NCI-H82 treated with DMSO at 0.1 percent for 48 hours (cell line): ENCODE data around the gene RNF227.
A peak's percentile ranks its signal among the peaks of the same experiment; 100 is the strongest.
"Not testable (repeated sequence)": the region's sequence is repeated elsewhere in the genome, so short reads cannot be mapped to it uniquely, and the experiment has no call there.

Experiments used
- DNase-seq: peaks from one replicate; lab custom pipeline; 2025; ENCODE audit not compliant: unreplicated experiment; lab: John Stamatoyannopoulos, UW

RNF227 gene

DNA sequence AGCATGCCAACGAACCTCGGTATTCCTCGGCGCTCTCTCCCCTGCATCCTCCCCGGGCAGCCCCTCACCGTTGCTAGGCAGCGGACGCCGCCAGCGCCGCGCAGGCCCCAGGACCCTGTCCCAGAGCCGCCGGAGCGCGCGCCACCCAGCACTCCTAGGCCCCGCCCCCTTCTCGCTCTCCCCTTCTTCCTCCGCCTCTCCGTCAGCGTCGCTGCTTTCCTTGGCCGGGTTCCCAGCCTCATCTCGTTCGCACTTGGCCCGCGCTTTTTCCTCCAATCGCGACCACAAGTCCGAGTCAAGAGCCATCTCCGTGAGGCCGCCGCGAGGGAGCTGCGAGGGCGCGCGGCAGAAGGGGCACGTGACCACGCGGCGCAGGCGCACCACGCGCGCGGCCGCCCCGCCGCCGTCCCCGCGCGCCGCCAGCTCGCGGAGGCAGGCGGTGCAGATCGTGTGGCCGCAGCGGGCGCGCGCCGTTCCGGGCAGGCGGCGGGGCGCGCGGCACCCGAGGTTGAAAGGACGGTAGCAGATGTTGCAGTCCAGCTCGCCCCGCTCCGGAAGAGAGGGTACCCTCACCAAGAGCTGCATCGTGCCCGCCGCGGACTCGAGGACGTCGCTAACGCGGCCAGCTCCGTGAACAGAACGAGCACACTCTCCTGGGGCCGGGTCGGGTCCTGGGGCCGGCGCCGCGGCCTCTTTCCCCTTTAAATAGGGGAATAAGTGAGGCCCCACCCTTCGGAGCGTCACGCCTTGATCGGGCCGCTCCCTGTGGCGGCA, at the start of gene RNF227:
Gene RNF227 (minus strand): TSS at position 679 of the 774 bp plus-strand sequence. CDS start 94 bp downstream, at position 585.
- peak; percentile 86 for DNase-seq

DNA sequence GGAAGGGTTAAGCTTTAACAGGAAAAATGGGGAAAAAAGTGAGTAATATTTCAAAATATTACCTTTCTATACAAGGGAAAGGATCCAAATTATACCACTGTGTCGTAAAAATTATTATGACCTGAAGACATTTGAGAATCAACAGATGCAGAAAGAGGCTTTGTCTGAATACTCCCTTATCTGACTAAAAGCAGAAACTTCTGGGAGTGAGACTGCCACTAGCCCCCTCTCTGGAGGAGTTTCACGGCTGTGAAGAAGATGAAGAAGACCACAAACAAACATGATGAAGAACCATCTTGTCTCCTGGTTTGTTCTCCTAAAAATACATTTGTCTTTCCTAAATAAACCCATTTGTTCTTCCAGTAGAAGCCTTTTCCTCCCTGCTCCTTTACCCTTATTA, 45.3 kb upstream of the RNF227 start:
- DNase-seq, result no peak

DNA sequence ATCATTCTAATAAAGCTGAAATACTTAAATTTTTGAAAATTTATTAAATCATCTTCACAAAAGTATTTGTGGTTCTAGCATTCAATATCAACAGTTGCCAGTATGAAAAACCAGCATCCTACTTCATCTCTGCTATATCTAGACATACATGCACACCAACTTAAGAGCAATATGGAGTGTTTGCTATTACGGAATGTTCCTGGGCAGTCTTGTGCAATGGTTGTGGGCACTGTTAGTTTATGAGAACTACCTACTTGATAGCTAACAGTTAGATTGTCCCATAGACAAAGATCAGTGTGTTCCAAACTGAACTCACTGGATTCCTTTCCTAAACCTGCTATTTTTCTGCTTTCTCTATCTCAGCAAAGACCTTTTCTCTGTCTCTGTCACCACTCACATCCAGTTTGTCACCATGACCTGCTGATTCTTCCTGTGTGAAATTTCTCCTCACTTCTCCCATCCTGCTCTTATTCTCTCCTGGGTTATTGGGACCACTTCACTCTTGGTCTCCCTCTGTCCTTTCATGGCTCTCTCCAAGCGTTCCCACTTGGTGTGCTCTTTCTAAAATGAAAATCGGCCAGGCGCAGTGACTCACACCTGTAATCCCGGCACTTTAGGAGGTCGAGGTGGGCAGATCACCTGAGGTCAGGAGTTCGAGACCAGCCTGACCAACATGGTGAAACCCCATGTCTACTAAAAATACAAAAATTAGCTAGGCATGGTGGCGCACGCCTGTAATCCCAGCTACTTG, 43.6 kb upstream of the RNF227 start:
- no peak for DNase-seq

DNA sequence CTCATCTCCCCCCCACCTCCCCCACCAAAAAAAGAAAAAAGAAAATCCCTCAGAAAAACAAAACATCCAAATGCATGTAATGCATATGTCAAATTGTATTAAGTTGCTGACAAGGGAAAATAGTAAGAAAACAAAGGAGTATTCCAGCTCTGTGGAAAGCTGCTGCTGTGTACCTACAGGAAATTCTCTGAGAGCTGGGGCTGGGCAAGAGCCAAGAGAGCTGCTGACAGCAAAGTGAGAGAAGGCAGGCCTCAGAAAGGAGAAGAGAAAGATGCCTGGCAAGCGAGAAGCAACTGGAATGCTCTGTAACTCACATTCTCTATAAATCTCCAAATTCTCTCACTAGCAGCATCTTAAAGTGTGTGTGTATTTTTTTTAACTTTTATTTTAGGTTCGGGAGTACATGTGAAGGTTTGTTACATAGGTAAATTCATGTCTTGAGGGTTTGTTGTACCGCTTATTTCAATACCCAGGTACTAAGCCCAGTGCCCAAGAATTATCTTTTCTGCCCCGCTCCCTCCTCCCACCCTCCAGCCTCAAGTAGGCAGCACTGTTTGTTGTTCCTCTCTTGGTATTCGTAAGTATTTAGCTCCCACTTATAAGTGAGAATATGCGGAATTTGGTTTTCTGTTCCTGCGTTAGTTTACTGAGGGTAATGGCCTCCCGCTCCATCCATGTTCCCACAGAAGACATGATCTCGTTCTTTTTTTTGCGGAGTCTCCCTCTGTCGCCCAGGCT, 40.3 kb upstream of the RNF227 start:
- DNase-seq, result no peak

DNA sequence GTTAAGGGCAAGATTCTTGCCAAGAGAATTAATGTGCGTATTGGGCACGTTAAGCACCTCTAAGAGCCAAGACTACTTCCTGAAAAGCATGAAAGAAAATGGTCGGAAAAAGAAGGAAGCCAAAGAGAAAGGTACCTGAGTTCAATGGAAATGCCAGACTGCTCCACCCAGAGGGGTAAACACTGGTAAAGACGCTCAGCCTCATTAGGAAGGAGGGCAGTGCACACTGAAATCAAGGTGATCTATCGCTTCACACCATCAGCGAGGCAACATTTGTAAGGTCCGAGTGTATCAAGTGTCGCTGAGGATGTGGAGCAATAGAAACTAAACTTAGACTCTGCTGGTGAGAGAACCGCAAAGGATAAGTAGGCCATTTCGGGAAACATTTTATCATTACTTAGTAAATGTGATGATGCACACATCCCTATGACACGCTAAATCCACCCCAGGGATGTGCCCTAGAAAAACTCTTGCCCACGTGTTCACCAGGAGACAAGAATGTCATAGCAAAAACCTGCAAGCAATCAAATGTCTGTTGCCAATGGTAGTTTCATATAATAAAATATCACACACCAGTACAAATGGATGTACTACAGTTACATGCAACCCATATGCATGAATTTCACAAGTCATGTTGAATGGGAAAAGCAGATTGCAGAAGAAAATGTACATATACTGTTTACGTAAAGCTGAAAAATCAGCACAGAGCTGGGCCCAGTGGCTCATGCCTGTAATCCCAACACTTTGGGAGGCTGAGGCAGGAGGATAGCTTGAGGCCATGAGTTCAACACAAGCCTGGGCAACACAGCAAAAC, 39.5 kb upstream of the RNF227 start:
- no peak for DNase-seq

DNA sequence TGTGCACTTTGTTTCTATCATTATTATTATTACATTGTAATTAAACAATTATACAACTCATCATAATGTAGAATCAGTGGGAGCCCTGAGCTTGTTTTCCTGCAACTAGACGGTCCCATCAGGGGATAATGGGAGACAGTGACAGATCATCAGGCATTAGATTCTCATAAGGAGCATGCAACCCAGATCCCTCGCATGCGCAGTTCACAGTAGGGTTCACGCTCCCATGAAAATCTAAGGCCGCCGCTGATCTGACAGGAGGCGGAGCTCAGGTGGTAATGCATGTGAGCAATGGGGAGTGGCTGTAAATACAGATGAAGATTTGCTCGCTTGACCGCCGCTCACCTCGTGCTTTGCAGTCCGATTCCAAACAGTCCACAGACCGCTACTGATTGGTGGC, 37.2 kb upstream of the RNF227 start:
- not testable (repeated sequence) for DNase-seq

DNA sequence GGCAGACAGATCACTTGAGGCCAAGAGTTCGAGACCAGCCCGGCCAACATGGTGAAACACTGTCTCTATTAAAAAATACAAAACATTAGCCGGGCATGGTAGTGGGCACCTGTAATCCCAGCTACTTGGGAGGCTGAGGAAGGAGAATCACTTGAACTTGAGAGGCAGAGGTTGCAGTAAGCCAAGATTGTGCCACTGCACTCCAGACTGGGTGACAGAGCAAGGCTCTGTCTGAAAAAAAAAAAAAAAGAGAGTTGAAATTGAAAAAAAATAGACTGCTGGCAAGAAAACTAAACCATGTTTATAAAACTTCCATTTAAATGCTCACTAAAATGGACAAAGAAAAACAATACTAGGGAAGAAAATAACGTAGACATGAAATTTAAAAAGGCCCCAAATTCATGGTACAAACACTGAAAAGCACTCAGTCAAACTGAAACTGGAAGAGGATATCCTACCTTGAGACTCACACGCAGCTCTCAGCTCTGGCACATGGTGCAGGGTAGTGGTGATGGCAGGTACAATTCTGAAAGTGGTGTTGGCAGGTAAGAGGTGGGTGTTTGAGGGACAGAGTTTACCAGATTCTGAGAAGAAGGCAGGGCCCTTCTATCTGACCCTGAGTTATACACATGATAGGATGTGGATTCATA, 35.2 kb upstream of the RNF227 start:
- DNase-seq, result no peak

DNA sequence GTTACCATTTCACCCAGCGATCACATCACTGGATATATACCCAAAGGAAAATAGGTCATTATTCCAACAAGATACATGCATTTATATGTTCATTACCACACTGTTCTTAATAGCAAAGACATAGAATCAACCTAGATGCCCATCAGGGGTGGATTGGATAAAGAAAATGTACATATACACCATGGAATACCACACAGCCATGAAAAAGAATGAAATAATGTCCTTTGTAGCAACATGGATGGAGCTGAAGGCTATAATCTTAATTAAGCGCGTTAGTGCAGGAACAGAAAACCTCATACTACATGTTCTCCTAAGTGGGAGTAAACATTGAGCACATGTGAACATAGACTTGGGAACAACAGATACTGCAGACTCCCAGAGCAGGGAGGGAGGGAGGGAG, 34.5 kb upstream of the RNF227 start:
- DNase-seq, result no peak

DNA sequence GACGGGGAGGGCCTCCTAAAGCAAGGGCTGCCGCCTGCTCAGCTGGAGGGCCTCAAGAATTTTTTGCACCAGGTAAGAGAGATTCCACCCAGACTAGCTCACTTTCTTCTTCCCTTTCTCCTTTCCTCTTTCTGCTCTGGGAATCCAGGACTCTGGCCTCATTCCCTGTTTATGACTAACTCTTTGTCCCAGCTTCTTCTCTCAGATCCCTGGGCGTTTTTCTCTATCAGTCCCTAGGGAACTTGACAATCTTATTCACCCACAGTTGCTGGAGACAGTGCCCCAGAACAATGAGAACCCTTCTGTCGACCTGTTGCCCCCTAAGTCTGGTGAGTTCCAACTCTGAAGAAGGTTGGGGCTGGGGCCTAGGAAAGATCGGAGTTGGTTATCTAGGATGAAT, 31.6 kb upstream of the RNF227 start:
- no peak for DNase-seq

DNA sequence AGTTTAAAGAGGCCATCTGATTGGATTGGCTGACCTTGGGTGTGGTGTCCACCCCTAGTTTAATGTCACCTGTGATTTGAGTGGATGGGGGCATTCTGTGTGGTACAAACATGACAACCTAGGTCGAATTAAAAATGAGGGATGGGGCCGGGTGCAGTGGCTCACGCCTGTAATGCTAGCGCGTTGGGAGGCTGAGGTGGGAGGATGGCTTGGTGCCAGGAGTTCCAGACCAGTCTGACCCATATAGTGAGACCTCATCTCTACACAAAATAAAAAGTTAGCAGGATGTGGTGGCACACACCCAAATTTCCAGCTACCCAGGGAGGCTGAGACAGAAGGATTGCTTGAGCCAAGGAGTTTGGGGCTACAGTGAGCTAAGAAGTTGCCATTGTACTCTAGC, 30.4 kb upstream of the RNF227 start:
- DNase-seq, result no peak

DNA sequence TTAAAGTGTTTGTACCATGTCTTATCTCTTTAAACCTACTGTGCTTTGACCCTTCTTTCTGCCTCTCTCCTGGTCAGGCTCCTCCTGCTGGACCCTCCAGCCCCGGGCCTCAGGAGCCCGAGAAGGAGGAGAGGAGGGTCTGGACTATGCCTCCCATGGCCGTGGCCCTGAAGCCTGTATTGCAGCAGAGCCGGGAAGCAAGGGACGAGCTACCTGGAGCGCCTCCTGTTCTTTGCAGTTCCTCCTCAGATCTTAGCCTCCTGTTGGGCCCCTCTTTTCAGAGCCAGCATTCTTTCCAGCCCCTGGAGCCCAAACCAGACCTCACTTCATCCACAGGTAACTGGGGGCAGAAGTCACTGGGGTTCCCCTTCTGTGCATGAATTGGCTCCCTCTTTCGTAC, 29.6 kb upstream of the RNF227 start:
- no peak for DNase-seq

DNA sequence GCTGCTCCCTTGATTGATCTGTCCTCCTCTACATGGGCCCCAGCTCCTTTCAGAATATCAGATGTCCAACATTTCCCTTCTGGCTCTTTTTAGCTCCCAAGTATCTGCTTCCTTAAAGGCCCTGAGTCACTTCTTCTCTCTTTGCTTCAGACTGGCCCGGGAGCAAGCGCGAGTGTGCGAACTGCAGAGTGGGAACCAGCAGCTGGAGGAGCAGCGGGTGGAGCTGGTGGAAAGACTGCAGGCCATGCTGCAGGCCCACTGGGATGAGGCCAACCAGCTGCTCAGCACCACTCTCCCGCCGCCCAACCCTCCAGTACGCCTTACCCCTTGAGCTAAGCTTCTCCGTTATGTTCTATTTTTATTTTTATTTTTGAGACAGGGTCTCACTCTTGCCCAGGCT, 28.2 kb upstream of the RNF227 start:
- no peak for DNase-seq

DNA sequence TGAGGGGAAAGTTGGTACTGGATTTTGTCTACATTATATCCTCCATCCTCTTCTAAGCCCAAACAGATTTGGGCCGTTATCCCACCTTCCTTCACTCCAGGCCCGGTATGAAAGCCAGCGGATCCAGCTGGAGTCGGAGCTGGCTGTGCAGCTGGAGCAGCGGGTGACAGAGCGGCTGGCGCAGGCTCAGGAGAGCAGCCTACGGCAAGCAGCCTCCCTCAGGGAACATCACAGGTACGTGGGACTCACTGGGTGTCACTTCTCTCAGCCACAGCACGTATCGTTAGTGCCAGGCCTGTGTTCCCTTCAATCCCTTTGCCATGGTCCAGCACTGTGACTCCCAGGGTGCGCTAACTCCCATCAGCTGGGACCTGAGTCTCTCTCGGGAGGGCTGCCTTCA, 27.2 kb upstream of the RNF227 start:
- no peak for DNase-seq

DNA sequence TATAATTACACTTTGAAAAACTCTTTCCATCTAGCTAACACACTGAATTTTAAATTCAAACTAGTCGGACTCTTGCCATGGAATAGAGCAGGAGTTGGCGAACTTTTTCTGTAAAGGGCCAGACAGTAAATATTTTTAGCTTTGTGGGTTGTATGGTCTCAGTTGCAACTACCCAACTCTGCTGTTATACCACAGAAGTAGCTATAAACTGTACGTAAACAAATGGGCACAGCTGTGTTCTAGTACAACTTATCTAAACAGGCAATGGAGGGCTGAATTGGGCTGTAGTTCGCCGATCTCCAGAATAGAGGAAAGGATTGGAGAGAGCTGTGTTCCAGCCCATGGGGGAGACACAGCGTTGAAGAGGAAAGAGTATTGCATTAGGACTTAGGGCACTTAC, 24.7 kb upstream of the RNF227 start:
- DNase-seq, result no peak

DNA sequence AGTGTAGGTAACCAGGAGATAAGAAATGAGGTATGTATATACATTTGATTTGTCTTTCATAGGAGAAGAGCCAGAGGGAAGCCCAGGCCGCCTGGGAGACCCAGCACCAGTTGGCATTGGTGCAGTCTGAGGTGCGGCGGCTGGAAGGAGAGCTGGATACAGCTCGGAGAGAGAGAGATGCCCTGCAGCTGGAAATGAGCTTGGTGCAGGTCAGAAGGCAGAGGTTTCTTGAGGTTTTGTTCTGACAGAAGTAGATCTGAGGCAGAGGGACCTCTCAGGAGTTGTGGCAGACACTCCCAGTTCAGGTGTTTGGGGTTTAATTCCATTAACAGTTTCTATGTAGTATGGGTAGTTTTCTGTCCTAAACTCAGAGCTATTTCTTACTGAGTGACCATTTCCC, 23.9 kb upstream of the RNF227 start:
- DNase-seq, result no peak

DNA sequence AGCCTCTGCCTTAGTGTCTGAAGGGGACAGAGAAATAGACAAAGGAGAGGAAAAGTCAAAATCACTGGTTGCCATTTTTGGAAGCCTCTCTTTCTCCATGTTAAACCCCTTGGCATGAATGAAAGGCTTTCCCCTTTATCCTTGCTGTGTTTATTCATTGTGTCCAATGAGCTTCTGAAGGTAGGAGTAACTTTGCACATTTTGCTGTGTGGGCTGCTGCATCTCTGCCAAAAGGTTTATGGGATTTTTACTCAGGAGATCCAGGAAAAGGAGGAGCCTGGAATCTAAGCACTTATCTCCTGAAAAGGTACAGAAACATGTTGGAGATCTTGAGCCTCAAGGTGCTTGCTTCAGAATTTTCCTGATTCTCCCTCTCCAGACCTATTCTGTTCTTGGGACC, 19.8 kb upstream of the RNF227 start:
- DNase-seq, result no peak

DNA sequence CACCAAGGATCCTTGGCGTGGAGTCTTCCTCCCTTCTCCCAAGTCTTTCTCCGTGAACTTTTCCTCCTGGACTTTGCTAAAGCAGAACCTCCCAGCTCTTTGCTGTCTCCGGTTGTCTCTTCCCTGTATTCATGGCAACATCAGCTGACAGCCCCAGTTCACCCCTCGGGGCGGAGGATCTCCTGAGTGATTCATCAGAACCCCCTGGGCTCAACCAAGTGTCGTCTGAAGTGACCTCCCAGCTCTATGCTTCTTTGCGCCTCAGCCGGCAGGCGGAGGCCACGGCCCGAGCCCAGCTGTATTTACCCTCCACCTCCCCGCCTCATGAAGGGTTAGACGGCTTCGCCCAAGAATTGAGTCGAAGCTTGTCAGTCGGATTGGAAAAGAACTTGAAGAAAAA, 16.9 kb upstream of the RNF227 start:
- DNase-seq, result no peak

DNA sequence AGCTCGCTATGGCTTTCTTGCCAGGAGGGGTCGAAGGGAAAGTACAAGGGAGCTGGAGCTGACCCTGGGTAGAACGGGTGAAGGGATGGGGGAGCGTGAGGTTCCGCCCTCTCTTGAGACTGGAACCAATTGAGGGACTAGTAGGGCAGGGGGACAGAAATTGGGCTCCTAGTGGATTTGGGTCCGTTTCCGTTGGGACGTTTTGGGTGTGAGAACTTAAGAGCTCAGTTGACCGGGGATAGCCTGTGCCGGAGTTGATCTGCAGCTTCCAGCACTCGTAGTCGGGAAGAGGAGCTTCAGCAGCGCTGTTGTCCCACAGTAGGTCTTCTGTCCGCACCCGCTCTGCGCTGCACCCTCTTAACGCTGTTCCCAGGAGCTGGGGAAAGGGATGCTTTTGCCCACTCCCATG, 16.4 kb upstream of the RNF227 start:
- no peak for DNase-seq

DNA sequence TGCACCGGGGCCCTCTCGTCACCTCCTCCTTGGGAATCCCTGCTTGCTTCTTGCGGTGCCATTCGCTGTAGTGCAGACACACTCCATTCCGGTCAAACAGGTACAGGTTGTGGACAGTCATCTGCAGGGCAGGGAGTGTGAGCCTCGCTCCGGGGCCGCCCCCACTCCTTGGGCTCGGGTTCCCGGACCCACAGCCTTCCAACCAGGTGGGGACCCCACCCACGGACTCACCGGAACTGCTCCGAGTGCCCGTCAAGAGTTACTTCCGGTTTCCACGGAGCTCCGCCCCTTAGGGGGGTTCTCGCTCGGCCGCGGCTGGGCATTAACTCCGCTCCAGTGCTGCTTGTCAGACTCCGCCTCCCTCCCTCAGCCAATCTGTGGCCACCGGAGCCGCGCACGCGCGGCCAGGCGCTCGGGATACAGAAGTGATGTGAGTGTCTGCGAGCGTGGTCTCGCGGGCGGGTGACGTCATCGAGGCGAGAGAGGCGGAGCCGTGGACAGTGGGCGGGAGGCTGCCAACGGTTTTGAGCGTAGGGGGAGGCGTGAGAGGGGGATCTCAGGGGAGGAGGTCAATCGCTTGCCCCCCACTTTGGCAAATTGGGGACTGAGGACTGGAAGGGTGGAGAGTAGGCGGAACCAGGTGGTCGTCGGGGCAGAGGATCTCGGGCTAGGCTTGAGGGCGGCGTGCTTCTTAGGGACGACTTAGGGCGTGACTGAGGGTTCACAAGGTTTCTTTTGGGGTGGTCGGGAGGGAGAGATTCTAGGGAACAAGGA, 15.8 kb upstream of the RNF227 start, which contains the start of the genes CNTROB and TRAPPC1:
Gene CNTROB (plus strand): TSS at position 498 of the 774 bp plus-strand sequence. CDS start 874 bp downstream, outside the sequence.
Gene TRAPPC1 (minus strand): TSS at position 238 of the 774 bp plus-strand sequence. CDS start 117 bp downstream, at position 121.
- peak; percentile 97 for DNase-seq
